OCI-LY7 (cell line): ENCODE measurements around the gene DLG3. TPM values are rescaled to one million over a fixed set of nuclear protein-coding genes. Genes with fewer than 3 reads are reported as not detected.

ENCODE experiments used
- BruUV-seq: library from RNA; stranded (reverse); fragments of 400-500 nt; replicated peaks from 2 replicates; lab custom pipeline; 2021; lab: Mats Ljungman, UMichigan
- CTCF ChIA-PET: fragments of 300-600 bp; sonication (Branson Sonifier 250); formaldehyde crosslinking; loops from one replicate; lab custom pipeline; 2022; ENCODE audit warnings: antibody characterized with exemption; ENCODE audit not compliant: unreplicated experiment; lab: Charles Lee
- POLR2A ChIA-PET: fragments of 300-600 bp; sonication (Branson Sonifier 250); formaldehyde crosslinking; loops from one replicate; lab custom pipeline; 2022; ENCODE audit warnings: antibody characterized with exemption; lab: Charles Lee
- DNase-seq: peaks from one replicate; pipeline ENCODE4 v3.0.0-alpha.2; 2015; ENCODE audit warnings: low spot score
- H2AFZ ChIP-seq: fragments of 200-600 bp; sonication (generic), shearing (Covaris generic); 2 replicates; pipeline ENCODE4 v1.6.1; 2014; ENCODE audit warnings: mild to moderate bottlenecking, antibody characterized with exemption, low read length, moderate library complexity
- H3K27ac ChIP-seq: fragments of 200-600 bp; sonication (generic); 2 replicates; pipeline ENCODE4 v1.5.1; 2014; ENCODE audit warnings: mixed run types, low read depth, mild to moderate bottlenecking, moderate library complexity, low read length, inconsistent platforms; ENCODE audit not compliant: poor library complexity, severe bottlenecking
- H3K36me3 ChIP-seq: fragments of 200-600 bp; sonication (generic); 2 replicates; pipeline ENCODE4 v1.6.1; 2014; ENCODE audit warnings: mild to moderate bottlenecking, antibody characterized with exemption, low read length, moderate library complexity, mixed read lengths; ENCODE audit not compliant: insufficient read depth
- H3K4me1 ChIP-seq: fragments of 200-600 bp; sonication (generic); 2 replicates; pipeline ENCODE4 v1.5.1; 2014; ENCODE audit warnings: mild to moderate bottlenecking, low read length; ENCODE audit not compliant: insufficient read depth, poor library complexity, severe bottlenecking
- H3K4me2 ChIP-seq: fragments of 200-600 bp; sonication (generic); 2 replicates; pipeline ENCODE4 v1.6.1; 2014; ENCODE audit warnings: mild to moderate bottlenecking, low read length
- H3K4me3 ChIP-seq: fragments of 200-600 bp; sonication (generic); 2 replicates; pipeline ENCODE4 v1.5.1; 2014; ENCODE audit warnings: mild to moderate bottlenecking, low read depth, low read length; ENCODE audit not compliant: poor library complexity, severe bottlenecking
- H3K79me2 ChIP-seq: fragments of 200-600 bp; sonication (generic); 2 replicates; pipeline ENCODE4 v1.6.1; 2016; ENCODE audit warnings: low read depth, mild to moderate bottlenecking, low read length, moderate library complexity, mixed read lengths; ENCODE audit not compliant: insufficient read depth
- H3K9me2 ChIP-seq: fragments of 200-600 bp; sonication (generic); 2 replicates; pipeline ENCODE4 v1.6.1; 2016; ENCODE audit warnings: mild to moderate bottlenecking, low read length, mixed read lengths; ENCODE audit not compliant: insufficient read depth
- H3K9me3 ChIP-seq: fragments of 200-600 bp; sonication (generic); 2 replicates; pipeline ENCODE4 v1.6.1; 2014; ENCODE audit warnings: mild to moderate bottlenecking, mixed run types, low read length, mixed read lengths
- H4K20me1 ChIP-seq: fragments of 200-600 bp; sonication (generic); 2 replicates; pipeline ENCODE4 v1.6.1; 2014; ENCODE audit warnings: mild to moderate bottlenecking, antibody characterized with exemption, low read length, moderate library complexity, mixed read lengths; ENCODE audit not compliant: insufficient read depth
- CTCF ChIP-seq: fragments of 200-600 bp; sonication (generic); conservative IDR thresholded peaks from 2 replicates; pipeline ENCODE4 v1.5.1; 2014; ENCODE audit warnings: mild to moderate bottlenecking, antibody characterized with exemption, low read length, moderate library complexity, mixed read lengths
- EZH2phosphoT487 ChIP-seq: fragments of 200-600 bp; sonication (generic); IDR thresholded peaks from 2 replicates; pipeline ENCODE4 v1.6.1; 2018; ENCODE audit warnings: low read depth, borderline replicate concordance, mild to moderate bottlenecking, mixed run types, antibody characterized with exemption, low read length, moderate library complexity, mixed read lengths
- intact Hi-C: fragments of 100-400 bp; cut with micrococcal nuclease; formaldehyde crosslinking; loops from one replicate; pipeline ENCODE4 v1.10.0; 2022; ENCODE audit not compliant: unreplicated experiment
- small RNA-seq: library from RNA; depleted of rRNA; stranded (forward); fragments of <200 nt; gene quantifications from one replicate; pipeline ENCODE3, GENCODE V24; 2014
- total RNA-seq, 2 experiments: library from RNA; depleted of rRNA in 1 of 2; stranded (reverse); fragments of >200 nt in 1 of 2; shearing (Covaris generic) in 1 of 2; gene quantifications; 2 replicates each; pipeline ENCODE4 v1.2.3, GENCODE V29; 2014 to 2022

DLG3 gene
- total RNA-seq, 2 experiments from 2014 or later, result 0.06 TPM; not detected in 1

- Histone ChIP-seq H3K9me2 (no peaks in the 10 kb centered on the region), H3K9me3 (no peaks in the 10 kb centered on the region), H3K27ac (no peak overlapping the region), H3K36me3 (no peaks in the 10 kb centered on the region), H4K20me1 (no peaks in the 10 kb centered on the region), H3K4me3 (no peak overlapping the region), H3K79me2 (no peaks in the 10 kb centered on the region), H2AFZ (no peak overlapping the region), H3K4me2 (no peak overlapping the region), H3K4me1 (no peaks in the 10 kb centered on the region)
- intact Hi-C loops, result no loop called here
- POLR2A ChIA-PET, result no interaction called here
- CTCF ChIA-PET, result no interaction called here
- BruUV-seq, result no TSS peak
- TF ChIP-seq EZH2phosphoT487, result no peak
- 0 out of 2 replicates have a peak, but pooled peaks have one; percentile 21 for TF ChIP-seq CTCF
- DNase-seq, result no peak
These were observed 109.4 kb downstream of the DLG3 start for GRCh38 chrX:70554081-70554480.

- Histone ChIP-seq H3K4me1 (no peaks in the 10 kb centered on the region), H3K4me3 (no peak overlapping the region), H3K9me2 (no peaks in the 10 kb centered on the region), H3K79me2 (no peaks in the 10 kb centered on the region), H3K4me2 (no peak overlapping the region), H4K20me1 (no peaks in the 10 kb centered on the region), H3K9me3 (no peaks in the 10 kb centered on the region), H2AFZ (no peak overlapping the region), H3K36me3 (no peaks in the 10 kb centered on the region), H3K27ac (no peak overlapping the region)
- POLR2A ChIA-PET, result no interaction called here
- BruUV-seq, result no TSS peak
- intact Hi-C loops, result no loop called here
- TF ChIP-seq CTCF (no peak), EZH2phosphoT487 (no peak)
- no peak for DNase-seq
- CTCF ChIA-PET, result no interaction called here
These were observed 109.9 kb downstream of the DLG3 start for GRCh38 chrX:70554523-70554922.

- BruUV-seq, result no TSS peak
- H4K20me1 ChIP-seq, result no peaks in the 10 kb centered on the region
- CTCF ChIA-PET, result no interaction called here
These were observed 110.3 kb downstream of the DLG3 start for GRCh38 chrX:70554948-70555347.

More at GRCh38 chrX:70554948-70555347, 110.3 kb downstream of the DLG3 start:
- Histone ChIP-seq H3K9me2 (no peaks in the 10 kb centered on the region), H3K27ac (no peak overlapping the region), H3K4me1 (no peaks in the 10 kb centered on the region), H3K79me2 (no peaks in the 10 kb centered on the region), H2AFZ (no peak overlapping the region), H3K36me3 (no peaks in the 10 kb centered on the region), H3K4me2 (no peak overlapping the region), H3K9me3 (no peaks in the 10 kb centered on the region), H3K4me3 (no peak overlapping the region)
- POLR2A ChIA-PET, result no interaction called here
- TF ChIP-seq EZH2phosphoT487 (no peak), CTCF (no peak)
- intact Hi-C loops, result no loop called here
- DNase-seq, result no peak

Small RNA genes lying within 50 kb of the gene (small RNA-seq; reads per million reads assigned to genes)
- gene RNU4-81P, result not detected
- gene RNY4P23, result 2.8 reads per million, percentile 84 among the genes with 10 or more reads in this experiment

Other genes starting within 250 kb of the DLG3 start
- gene AWAT1, start 210.2 kb upstream of the DLG3 start, total RNA-seq (2014; rRNA removed; shearing (Covaris generic)), result not detected in 2 replicates
- not detected in 2 replicates for gene AWAT1, start 210.2 kb upstream of the DLG3 start, total RNA-seq (2022)
- gene P2RY4, start 184.6 kb upstream of the DLG3 start, total RNA-seq (2014; rRNA removed; shearing (Covaris generic)), result 0.16 and 0.31 TPM in 2 replicates
- gene P2RY4, start 184.6 kb upstream of the DLG3 start, total RNA-seq (2022), result 0.21 and 0.46 TPM in 2 replicates
- gene ARR3, start 176.5 kb upstream of the DLG3 start, total RNA-seq (2014; rRNA removed; shearing (Covaris generic)), result not detected in 2 replicates
- gene ARR3, start 176.5 kb upstream of the DLG3 start, total RNA-seq (2022), result not detected in 2 replicates
- not detected in 2 replicates for gene RAB41, start 162.7 kb upstream of the DLG3 start, total RNA-seq (2014; rRNA removed; shearing (Covaris generic))
- gene RAB41, start 162.7 kb upstream of the DLG3 start, total RNA-seq (2022), result not detected in 2 replicates
- 23.0 and 23.3 TPM in 2 replicates for gene PDZD11, start 154.9 kb upstream of the DLG3 start, total RNA-seq (2014; rRNA removed; shearing (Covaris generic))
- gene PDZD11, start 154.9 kb upstream of the DLG3 start, total RNA-seq (2022), result 27.4 and 30.3 TPM in 2 replicates
- 29.9 and 32.5 TPM in 2 replicates for gene KIF4A, start 154.7 kb upstream of the DLG3 start, total RNA-seq (2014; rRNA removed; shearing (Covaris generic))
- 40.7 and 43.4 TPM in 2 replicates for gene KIF4A, start 154.7 kb upstream of the DLG3 start, total RNA-seq (2022)
- gene GDPD2, start 21.5 kb upstream of the DLG3 start, total RNA-seq (2014; rRNA removed; shearing (Covaris generic)), result 0.16 TPM in 1 of 2 replicates, not detected in the other
- not detected in 2 replicates for gene GDPD2, start 21.5 kb upstream of the DLG3 start, total RNA-seq (2022)